Measurements from ENCODE around the gene MVK.

DNA sequence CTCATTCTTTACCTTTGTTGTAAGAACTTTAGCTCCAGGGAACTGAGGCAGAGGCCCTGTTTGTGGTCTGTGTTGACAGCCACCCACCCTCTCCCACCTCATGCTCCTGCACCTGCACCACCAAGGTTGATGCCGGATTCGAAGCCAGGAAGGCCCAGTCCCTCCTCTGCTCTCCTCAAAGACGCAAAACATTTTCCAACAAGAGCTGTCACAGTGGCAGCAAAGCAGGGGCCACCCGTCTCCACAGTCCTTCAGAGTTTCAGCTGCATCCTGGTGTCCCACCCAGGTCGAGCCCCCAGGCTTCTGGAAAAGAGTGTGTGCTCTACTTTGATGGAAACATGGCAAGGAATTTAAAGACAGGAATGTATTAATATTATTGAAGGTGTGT lies 37.7 kb upstream of the MVK start:
- TF ChIP-seq, protein P1, sequence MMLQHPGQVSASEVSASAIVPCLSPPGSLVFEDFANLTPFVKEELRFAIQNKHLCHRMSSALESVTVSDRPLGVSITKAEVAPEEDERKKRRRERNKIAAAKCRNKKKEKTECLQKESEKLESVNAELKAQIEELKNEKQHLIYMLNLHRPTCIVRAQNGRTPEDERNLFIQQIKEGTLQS (IDR thresholded peaks at IDR 0.05), result no peak
- TF ChIP-seq, protein P2, sequence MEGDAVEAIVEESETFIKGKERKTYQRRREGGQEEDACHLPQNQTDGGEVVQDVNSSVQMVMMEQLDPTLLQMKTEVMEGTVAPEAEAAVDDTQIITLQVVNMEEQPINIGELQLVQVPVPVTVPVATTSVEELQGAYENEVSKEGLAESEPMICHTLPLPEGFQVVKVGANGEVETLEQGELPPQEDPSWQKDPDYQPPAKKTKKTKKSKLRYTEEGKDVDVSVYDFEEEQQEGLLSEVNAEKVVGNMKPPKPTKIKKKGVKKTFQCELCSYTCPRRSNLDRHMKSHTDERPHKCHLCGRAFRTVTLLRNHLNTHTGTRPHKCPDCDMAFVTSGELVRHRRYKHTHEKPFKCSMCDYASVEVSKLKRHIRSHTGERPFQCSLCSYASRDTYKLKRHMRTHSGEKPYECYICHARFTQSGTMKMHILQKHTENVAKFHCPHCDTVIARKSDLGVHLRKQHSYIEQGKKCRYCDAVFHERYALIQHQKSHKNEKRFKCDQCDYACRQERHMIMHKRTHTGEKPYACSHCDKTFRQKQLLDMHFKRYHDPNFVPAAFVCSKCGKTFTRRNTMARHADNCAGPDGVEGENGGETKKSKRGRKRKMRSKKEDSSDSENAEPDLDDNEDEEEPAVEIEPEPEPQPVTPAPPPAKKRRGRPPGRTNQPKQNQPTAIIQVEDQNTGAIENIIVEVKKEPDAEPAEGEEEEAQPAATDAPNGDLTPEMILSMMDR (IDR thresholded peaks at IDR 0.05; ENCODE audit: low read depth, low read length, missing input control), result no peak
- TF ChIP-seq FOXA1 (IDR thresholded peaks at IDR 0.05), result no peak
- TF ChIP-seq YY1 (IDR thresholded peaks at IDR 0.05), result no peak
- TF ChIP-seq RAD21 (IDR thresholded peaks at IDR 0.05), result no peak
- no peak for TF ChIP-seq ZBTB33 (IDR thresholded peaks at IDR 0.05)
- TF ChIP-seq TAF1 (conservative IDR thresholded peaks at IDR 0.05), result no peak

Measured in liver (tissue), 3 donors.